Neuronal stem cell (in vitro differentiated cells): ENCODE data around the gene PALMD.

Experiments used
- DNase-seq: peaks from one replicate; pipeline ENCODE4 v3.0.0-alpha.2; 2013; ENCODE audit warnings: low spot score
- H2AFZ ChIP-seq: one replicate; pipeline ENCODE4 v1.6.1; 2013; ENCODE audit warnings: mild to moderate bottlenecking, low read length, inconsistent platforms
- H2AK5ac ChIP-seq: 2 replicates; pipeline ENCODE4 v1.6.1; 2013; ENCODE audit warnings: low read depth, mild to moderate bottlenecking, inconsistent platforms, low read length, moderate library complexity, mixed read lengths
- H2BK120ac ChIP-seq: 2 replicates; pipeline ENCODE4 v1.6.1; 2013; ENCODE audit warnings: low read depth, mild to moderate bottlenecking, inconsistent platforms, low read length, moderate library complexity, mixed read lengths
- H2BK12ac ChIP-seq: one replicate; pipeline ENCODE4 v1.6.1; 2013; ENCODE audit warnings: low read length, inconsistent platforms
- H2BK15ac ChIP-seq: 2 replicates; pipeline ENCODE4 v1.6.1; 2013; ENCODE audit warnings: mild to moderate bottlenecking, low read length, inconsistent platforms, mixed read lengths
- H2BK5ac ChIP-seq: one replicate; pipeline ENCODE4 v1.6.1; 2013; ENCODE audit warnings: inconsistent platforms, mild to moderate bottlenecking, low read length, moderate library complexity
- H3K14ac ChIP-seq: one replicate; pipeline ENCODE4 v1.6.1; 2013; ENCODE audit warnings: low read length, inconsistent platforms
- H3K18ac ChIP-seq: 2 replicates; pipeline ENCODE4 v1.6.1; 2013; ENCODE audit warnings: low read length, inconsistent platforms
- H3K23ac ChIP-seq: 2 replicates; pipeline ENCODE4 v1.6.1; 2013; ENCODE audit warnings: low read depth, mild to moderate bottlenecking, mixed read lengths, low read length, inconsistent platforms; ENCODE audit not compliant: poor library complexity
- H3K27ac ChIP-seq: replicated peaks from 3 replicates; pipeline ENCODE4 v1.5.1; 2013; ENCODE audit warnings: low read length, inconsistent platforms
- H3K27me3 ChIP-seq, 3 experiments: 2 replicates each; pipeline ENCODE4 v1.6.1; 2013; ENCODE audit warnings: low read length in 3 of 3, mild to moderate bottlenecking in 2 of 3, inconsistent platforms in 1 of 3, low read depth in 1 of 3, mixed read lengths in 1 of 3, moderate library complexity in 1 of 3; ENCODE audit not compliant: control insufficient read depth in 3 of 3, insufficient read depth in 3 of 3
- H3K36me3 ChIP-seq, 2 donors: replicated peaks in 1 of 2; 2 replicates each; pipeline ENCODE4 v1.6.1; 2013; ENCODE audit warnings: low read length in 2 of 2; ENCODE audit not compliant: control insufficient read depth in 2 of 2, insufficient read depth in 2 of 2
- H3K4ac ChIP-seq: 2 replicates; pipeline ENCODE4 v1.6.1; 2013; ENCODE audit warnings: inconsistent platforms, mild to moderate bottlenecking, low read length, moderate library complexity
- H3K4me1 ChIP-seq, 2 donors: 1 replicate in 1 of 2; 2 replicates in 1 of 2; pipeline ENCODE4 v1.6.1; 2013; ENCODE audit warnings: low read length in 2 of 2, low read depth in 1 of 2; ENCODE audit not compliant: control insufficient read depth in 2 of 2, insufficient read depth in 1 of 2
- H3K4me2 ChIP-seq: one replicate; pipeline ENCODE4 v1.6.1; 2013; ENCODE audit warnings: mild to moderate bottlenecking, low read length, inconsistent platforms; ENCODE audit not compliant: insufficient read depth, poor library complexity, severe bottlenecking
- H3K4me3 ChIP-seq, 2 donors: 2 replicates each; pipeline ENCODE4 v1.5.1; 2013; ENCODE audit warnings: low read length in 2 of 2, mild to moderate bottlenecking in 2 of 2, inconsistent platforms in 1 of 2, moderate library complexity in 1 of 2
- H3K79me1 ChIP-seq: one replicate; pipeline ENCODE4 v1.6.1; 2013; ENCODE audit warnings: low read depth, mild to moderate bottlenecking, inconsistent platforms, low read length, moderate library complexity
- H3K9ac ChIP-seq: one replicate; pipeline ENCODE4 v1.6.1; 2013; ENCODE audit warnings: mild to moderate bottlenecking, low read depth, low read length, inconsistent platforms; ENCODE audit not compliant: poor library complexity
- H3K9me3 ChIP-seq, 2 donors: replicated peaks in 1 of 2; 2 replicates each; pipeline versions ENCODE3 to v1.6.1; 2013; ENCODE audit warnings: low read length in 2 of 2, mild to moderate bottlenecking in 2 of 2, inconsistent platforms in 1 of 2, low read depth in 1 of 2, mixed read lengths in 1 of 2, moderate library complexity in 1 of 2; ENCODE audit not compliant: control insufficient read depth in 2 of 2, insufficient read depth in 1 of 2
- H4K8ac ChIP-seq: one replicate; pipeline ENCODE4 v1.6.1; 2013; ENCODE audit warnings: low read depth, mild to moderate bottlenecking, inconsistent platforms, low read length, moderate library complexity
- H4K91ac ChIP-seq: one replicate; pipeline ENCODE4 v1.6.1; 2013; ENCODE audit warnings: low read length, low read depth, mild to moderate bottlenecking, inconsistent platforms; ENCODE audit not compliant: poor library complexity
- WGBS, 2 donors: extraction: QIAGEN DNeasy Blood & Tissue Kit; methylation state at CpG; one replicate each; pipeline ENCODE4 v1.1.7; 2013; ENCODE audit warnings: missing lambda C conversion rate in 2 of 2, mixed read lengths in 1 of 2; ENCODE audit not compliant: insufficient read length in 2 of 2, insufficient replicate concordance in 1 of 2; ENCODE audit errors: extremely low coverage in 2 of 2; 5-methylcytosine and 5-hydroxymethylcytosine counted together

The PALMD gene

GRCh38 chr1:99672530-99673213, 26.8 kb downstream of the PALMD start:
- Histone ChIP-seq H2BK12ac (no peak overlapping the region), H2BK15ac (no peak overlapping the region), H3K9ac (no peak overlapping the region), H2BK5ac (no peak overlapping the region), H4K8ac (no peak overlapping the region), H2BK120ac (no peak overlapping the region), H3K4me3 (no peak overlapping the region), H3K27ac (no peak overlapping the region), H2AK5ac (no peak overlapping the region), H3K4me2 (no peak overlapping the region), H4K91ac (no peak overlapping the region), H3K36me3 (peaks cover 0 to 6% of the 10 kb centered on the region in 2 donors), H3K27me3 (no peaks in the 10 kb centered on the region), H3K4me1 (peaks cover 6 to 13% of the 10 kb centered on the region in 2 donors), H3K18ac (no peak overlapping the region), H3K79me1 (no peaks in the 10 kb centered on the region), H3K14ac (no peak overlapping the region), H3K9me3 (no peaks in the 10 kb centered on the region), H2AFZ (no peak overlapping the region), H3K23ac (no peak overlapping the region), H3K4ac (no peak overlapping the region)
- no CpG with 5 or more reads among the region's 6 CpGs for WGBS, 2 donors
- DNase-seq, result no peak

GRCh38 chr1:99673315-99673714, 27.4 kb downstream of the PALMD start:
- Histone ChIP-seq H3K36me3 (no peaks in the 10 kb centered on the region), H3K18ac (no peak overlapping the region), H3K14ac (no peak overlapping the region), H3K23ac (no peak overlapping the region), H3K27me3 (no peaks in the 10 kb centered on the region), H3K4ac (no peak overlapping the region), H4K91ac (no peak overlapping the region), H2AK5ac (no peak overlapping the region), H2BK5ac (no peak overlapping the region), H3K4me3 (no peak overlapping the region), H3K79me1 (no peaks in the 10 kb centered on the region), H3K9me3 (no peaks in the 10 kb centered on the region), H3K4me2 (no peak overlapping the region), H2BK15ac (no peak overlapping the region), H4K8ac (no peak overlapping the region), H3K4me1 (peaks cover 6 to 13% of the 10 kb centered on the region in 2 donors), H2AFZ (no peak overlapping the region), H2BK12ac (no peak overlapping the region), H3K9ac (no peak overlapping the region), H3K27ac (no peak overlapping the region), H2BK120ac (no peak overlapping the region)
- WGBS, 2 donors, result no CpG with 5 or more reads among the region's 5 CpGs
- DNase-seq, result no peak

- Histone ChIP-seq H2AFZ (no peak overlapping the region), H2AK5ac (no peak overlapping the region), H2BK5ac (no peak overlapping the region), H2BK120ac (no peak overlapping the region), H3K23ac (no peak overlapping the region), H2BK15ac (no peak overlapping the region), H4K91ac (no peak overlapping the region), H3K79me1 (no peaks in the 10 kb centered on the region), H3K27me3 (no peaks in the 10 kb centered on the region), H3K4me2 (no peak overlapping the region), H3K18ac (no peak overlapping the region), H3K27ac (no peak overlapping the region), H3K9ac (no peak overlapping the region), H4K8ac (no peak overlapping the region), H3K4me3 (no peak overlapping the region), H2BK12ac (no peak overlapping the region), H3K4me1 (peaks cover 6 to 13% of the 10 kb centered on the region in 2 donors), H3K36me3 (no peaks in the 10 kb centered on the region), H3K14ac (no peak overlapping the region), H3K9me3 (no peaks in the 10 kb centered on the region), H3K4ac (no peak overlapping the region)
- no CpG with 5 or more reads among the region's 6 CpGs for WGBS, 2 donors
- DNase-seq, result no peak
These were observed 28.5 kb downstream of the PALMD start for GRCh38 chr1:99674115-99675064.

- no peak overlapping the region for H3K18ac ChIP-seq
- H3K27me3 ChIP-seq, result no peaks in the 10 kb centered on the region
- H3K9ac ChIP-seq, result no peak overlapping the region
- no peak overlapping the region for H3K4me3 ChIP-seq
- H3K23ac ChIP-seq, result no peak overlapping the region
- no peak overlapping the region for H2BK120ac ChIP-seq
- H3K4ac ChIP-seq, result no peak overlapping the region
- no peak overlapping the region for H2AFZ ChIP-seq
- peaks cover 5 to 13% of the 10 kb centered on the region in 2 donors for H3K4me1 ChIP-seq
- H3K36me3 ChIP-seq, result no peaks in the 10 kb centered on the region
- no peak overlapping the region for H2BK12ac ChIP-seq
- H2AK5ac ChIP-seq, result no peak overlapping the region
- no peak overlapping the region for H3K27ac ChIP-seq
- no peaks in the 10 kb centered on the region for H3K9me3 ChIP-seq
- no peak overlapping the region for H3K4me2 ChIP-seq
- H2BK15ac ChIP-seq, result no peak overlapping the region
- H2BK5ac ChIP-seq, result no peak overlapping the region
- no peak overlapping the region for H4K91ac ChIP-seq
- no peak overlapping the region for H4K8ac ChIP-seq
- H3K14ac ChIP-seq, result no peak overlapping the region
- no peak for DNase-seq
- no peaks in the 10 kb centered on the region for H3K79me1 ChIP-seq
These were observed 29.4 kb downstream of the PALMD start for GRCh38 chr1:99675292-99675691.
